Ovary (tissue), 9 donors: ENCODE results near the gene ALDH1A3. TPM values are rescaled to one million over a fixed set of nuclear protein-coding genes. Genes with fewer than 3 reads are reported as not detected.
"Not testable (repeated sequence)": the region's sequence is repeated elsewhere in the genome, so short reads cannot be mapped to it uniquely, and the experiment has no call there.

Experiments used
- DNase-seq, 5 donors: peaks; one replicate each; pipeline ENCODE4 v3.0.0-alpha.2; 2019 to 2020
- H3K27ac ChIP-seq, 2 donors: fragments of 200-600 bp; one replicate each; pipeline versions ENCODE4 v1.5.1 to v1.8.0; 2019 to 2022
- H3K27me3 ChIP-seq: fragments of 200-600 bp; one replicate; pipeline ENCODE4 v1.8.0; 2022
- H3K36me3 ChIP-seq: fragments of 200-600 bp; sonication (generic); one replicate; pipeline ENCODE4 v1.5.1; 2019
- H3K4me1 ChIP-seq: one replicate; pipeline ENCODE4 v1.8.1; 2013; ENCODE audit warnings: mild to moderate bottlenecking, moderate library complexity; ENCODE audit not compliant: insufficient read depth
- H3K4me3 ChIP-seq: fragments of 200-600 bp; sonication (generic); one replicate; pipeline ENCODE4 v1.5.1; 2017
- H3K9me3 ChIP-seq, 2 donors: fragments of 200-600 bp in 1 of 2; sonication (generic) in 1 of 2; one replicate each; pipeline versions ENCODE4 v1.5.1 to v1.8.1; 2013 to 2019; ENCODE audit warnings: mild to moderate bottlenecking in 1 of 2, moderate library complexity in 1 of 2
- CTCF ChIP-seq, 3 donors: fragments of 450-650 bp in 2 of 3; fragments of 200-600 bp in 1 of 3; IDR thresholded peaks; one replicate each; pipeline versions ENCODE4 v1.5.1 to v1.8.0; 2016 to 2022; ENCODE audit warnings: antibody characterized with exemption in 3 of 3, mild to moderate bottlenecking in 1 of 3
- EP300 ChIP-seq: sonication (generic); formaldehyde crosslinking; IDR thresholded peaks from one replicate; pipeline ENCODE4 v1.6.1; 2017; ENCODE audit warnings: antibody characterized with exemption
- POLR2A ChIP-seq: fragments of 450-650 bp; IDR thresholded peaks from one replicate; pipeline ENCODE4 v1.6.1; 2017; ENCODE audit warnings: antibody characterized with exemption, mild to moderate bottlenecking, moderate library complexity
- WGBS, 3 donors: extraction: QIAGEN DNeasy Blood & Tissue Kit in 1 of 3; methylation state at CpG; one replicate each; pipeline versions ENCODE4 v1.1.5 to v1.1.7; 2013 to 2017; 5-methylcytosine and 5-hydroxymethylcytosine counted together
- intact Hi-C, 4 donors: fragments of 100-400 bp; cut with DNase I; formaldehyde crosslinking; loops; one replicate each; pipeline versions ENCODE4 v1.11.0 to v1.15.1; 2022 to 2023
- polyA plus RNA-seq, 2 donors: library from polyadenylated mRNA; stranded (reverse); fragments of 200-250 nt in 1 of 2; fragments of 350-450 nt in 1 of 2; fragmentation: Illumina TruSeq in 1 of 2; extraction: RNeasy Lipid Tissue Mini Kit (QIAGEN cat#74804) in 1 of 2; gene quantifications; one replicate each; pipeline ENCODE4 v1.2.3, GENCODE V29; 2013 to 2014
- total RNA-seq, 7 donors: library from RNA; depleted of rRNA in 2 of 7; stranded (reverse); fragments of >200 nt in 2 of 7; fragmentation: NEBNext Ultra II Directional in 3 of 7; extraction: Animal tissue kit (Norgen Biotek cat#: 25700) in 3 of 7; gene quantifications; one replicate each; pipeline versions ENCODE4 v1.1.0 to v1.2.4, GENCODE V29; 2016 to 2023
- donor health status: DM: no; HTN: no; CAD: no; lungs with moderate emphysema.
- donor health status: DM: no; HTN: no; CAD: no.
- donor health status: Bipolar disorder and iron deficiency.
- donor health status: DM: yes; HTN: yes; CAD: no.
- donor health status: DM: no; HTN: no; CAD: no.
- donor health status: DM: yes; HTN: yes; CAD: no.

The ALDH1A3 gene
- total and polyA plus RNA-seq, 9 donors = 2.2 to 73.2 (median 9.9) TPM

GRCh38 chr15:100847194-100847593 is 32.4 kb upstream of the ALDH1A3 start:
- intact Hi-C loops = no loop called here
- H3K4me1 ChIP-seq = peaks cover 4% of the 10 kb centered on the region
- 90 to 94% (median 90%) methylated on average over 5 of the region's 5 CpGs for WGBS, 3 donors
- no peaks in the 10 kb centered on the region for H3K27me3 ChIP-seq
- TF ChIP-seq POLR2A = no peak
- no peak for TF ChIP-seq EP300
- no peak for TF ChIP-seq CTCF (IDR thresholded peaks at IDR 0.05)
- no peaks in the 10 kb centered on the region for H3K9me3 ChIP-seq
- no peak overlapping the region for H3K27ac ChIP-seq
- no peak overlapping the region for H3K4me3 ChIP-seq
- no peak for DNase-seq
- H3K36me3 ChIP-seq = no peaks in the 10 kb centered on the region

DNA sequence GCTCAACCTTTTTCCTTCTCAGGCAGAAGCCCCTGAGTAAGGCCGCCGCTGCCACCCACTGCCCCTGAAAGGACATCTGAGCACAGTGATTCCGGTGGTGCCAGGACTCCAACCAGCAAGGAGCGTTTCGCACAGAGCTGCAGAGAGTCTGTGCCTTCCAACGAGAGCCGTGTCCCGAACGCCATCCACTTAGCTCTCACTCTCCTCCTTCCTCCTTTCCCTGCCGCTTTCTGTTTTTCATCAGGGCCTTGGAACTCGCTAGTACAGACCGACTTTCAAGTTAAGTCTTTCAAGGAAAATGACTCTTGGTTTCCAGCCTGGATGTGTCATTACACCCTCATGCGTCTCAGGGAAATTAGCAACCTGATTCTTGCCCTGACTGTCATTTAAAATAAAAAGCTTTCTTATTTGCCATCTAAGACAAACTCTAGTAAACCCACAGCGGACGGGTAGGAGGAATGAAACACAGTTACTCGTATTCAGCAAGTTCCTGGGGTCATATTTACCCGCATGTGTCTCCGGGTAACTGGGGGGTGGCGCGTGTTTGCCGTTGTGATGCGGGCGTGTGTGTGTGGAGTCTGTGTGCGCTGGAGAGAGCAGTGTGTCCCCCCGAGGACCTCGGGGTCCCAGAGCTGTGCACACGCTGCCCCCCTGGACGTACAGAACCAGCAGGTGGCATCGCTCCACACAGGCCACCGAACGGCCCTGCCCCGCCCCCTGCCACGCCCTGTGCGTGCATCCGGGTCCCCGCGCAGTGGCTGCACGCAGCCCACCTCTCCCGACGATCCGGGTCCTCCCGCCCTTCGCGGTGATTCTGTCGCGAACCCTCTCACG is 30.4 kb upstream of the ALDH1A3 start:
- Histone ChIP-seq H3K4me1 (peaks cover 4% of the 10 kb centered on the region), H3K27ac (no peak overlapping the region), H3K4me3 (peak overlapping the region; percentile 49), H3K27me3 (no peaks in the 10 kb centered on the region), H3K9me3 (no peaks in the 10 kb centered on the region), H3K36me3 (no peaks in the 10 kb centered on the region)
- WGBS, 3 donors = 5 to 22% (median 14%) methylated on average over 30 to 47 of the region's 47 CpGs
- DNase-seq = peak in 4 of 5 donors; percentile 18 to 63 (median 46)
- intact Hi-C loops = no loop called here
- no peak for TF ChIP-seq EP300
- no peak for TF ChIP-seq CTCF (IDR thresholded peaks at IDR 0.05)
- no peak for TF ChIP-seq POLR2A

GRCh38 chr15:100849855-100850218 is 29.8 kb upstream of the ALDH1A3 start:
- Histone ChIP-seq H3K4me3 (peak overlapping the region; percentile 49), H3K4me1 (peaks cover 4% of the 10 kb centered on the region), H3K27me3 (no peaks in the 10 kb centered on the region), H3K27ac (no peak overlapping the region), H3K9me3 (no peaks in the 10 kb centered on the region), H3K36me3 (no peaks in the 10 kb centered on the region)
- TF ChIP-seq EP300 (no peak), CTCF (IDR thresholded peaks at IDR 0.05) (no peak), POLR2A (no peak)
- intact Hi-C loops = no loop called here
- DNase-seq = no peak
- WGBS, 3 donors = 9 to 14% (median 10%) methylated on average over 19 to 22 of the region's 22 CpGs

GRCh38 chr15:100851428-100852015 is 28.1 kb upstream of the ALDH1A3 start:
- DNase-seq, H3K4me3 ChIP-seq, H3K36me3 ChIP-seq, H3K27me3 ChIP-seq, H3K27ac ChIP-seq, H3K4me1 ChIP-seq, H3K9me3 ChIP-seq, intact Hi-C loops: not testable (repeated sequence)
- 93 to 97% (median 94%) methylated on average over 12 of the region's 12 CpGs for WGBS, 3 donors

GRCh38 chr15:100852630-100853029 is 27.0 kb upstream of the ALDH1A3 start:
- DNase-seq = no peak
- intact Hi-C loops = no loop called here
- Histone ChIP-seq H3K36me3 (no peaks in the 10 kb centered on the region), H3K9me3 (no peaks in the 10 kb centered on the region), H3K27ac (no peak overlapping the region), H3K27me3 (no peaks in the 10 kb centered on the region), H3K4me1 (peaks cover 4% of the 10 kb centered on the region), H3K4me3 (no peak overlapping the region)
- TF ChIP-seq POLR2A (no peak), EP300 (no peak), CTCF (IDR thresholded peaks at IDR 0.05) (no peak)
- WGBS, 3 donors = 74 to 79% (median 77%) methylated on average over 4 of the region's 4 CpGs
